HG03135 (cell line): Measurements from ENCODE around the gene GTPBP3.
A peak's percentile ranks its signal among the peaks of the same experiment; 100 is the strongest.

Experiments used
- ATAC-seq: cut with Tn5 transposase; IDR thresholded peaks from one replicate; pipeline ENCODE4 v1.9.1; 2021; ENCODE audit warnings: mild to moderate bottlenecking, moderate library complexity; ENCODE audit not compliant: unreplicated experiment

Gene GTPBP3

GRCh38 chr19:17327654-17328516 lies 9.5 kb upstream of the GTPBP3 start:
- ATAC-seq: no peak

GRCh38 chr19:17328517-17329365 lies 8.6 kb upstream of the GTPBP3 start:
- ATAC-seq: no peak

GRCh38 chr19:17329366-17330261 lies 7.7 kb upstream of the GTPBP3 start:
- no peak for ATAC-seq

- ATAC-seq: no peak
These were observed 6.9 kb upstream of the GTPBP3 start for GRCh38 chr19:17330262-17331044.

- ATAC-seq: no peak
These were observed 6.3 kb upstream of the GTPBP3 start for GRCh38 chr19:17331045-17331558.

- no peak for ATAC-seq
These were observed 5.0 kb upstream of the GTPBP3 start for GRCh38 chr19:17332360-17332676.

GRCh38 chr19:17332677-17333581 lies 4.4 kb upstream of the GTPBP3 start:
- ATAC-seq: no peak

GRCh38 chr19:17333611-17334413 lies 3.5 kb upstream of the GTPBP3 start:
- no peak for ATAC-seq

- peak; percentile 44 for ATAC-seq
These were observed 2.6 kb upstream of the GTPBP3 start, which contains the start of gene ANO8 for GRCh38 chr19:17334414-17335409. Gene ANO8, minus strand, starts transcription at chr19:17334855. Its CDS starts 185 bp downstream, at chr19:17334670.

GRCh38 chr19:17335575-17335974 lies 1.8 kb upstream of the GTPBP3 start:
- no peak for ATAC-seq

GRCh38 chr19:17337675-17338432 lies 501 bp downstream of the GTPBP3 start:
- ATAC-seq: no peak

GRCh38 chr19:17338433-17339078 lies 1.2 kb downstream of the GTPBP3 start:
- ATAC-seq: no peak

GRCh38 chr19:17339088-17339741 lies 1.9 kb downstream of the GTPBP3 start:
- ATAC-seq: no peak

GRCh38 chr19:17340302-17340870 lies 3.0 kb downstream of the GTPBP3 start:
- no peak for ATAC-seq

- ATAC-seq: no peak
These were observed 3.6 kb downstream of the GTPBP3 start for GRCh38 chr19:17340871-17341357.
